HG03045 (cell line): ENCODE data around the gene GUCY2D.
"Not testable (repeated sequence)": the region's sequence is repeated elsewhere in the genome, so short reads cannot be mapped to it uniquely, and the experiment has no call there.

ENCODE experiments used
- ATAC-seq: cut with Tn5 transposase; IDR thresholded peaks from one replicate; pipeline ENCODE4 v1.9.1; 2021; ENCODE audit warnings: mild to moderate bottlenecking, moderate library complexity; ENCODE audit not compliant: unreplicated experiment

Gene GUCY2D

GRCh38 chr17:8001976-8002720, at the start of gene GUCY2D:
Gene GUCY2D (plus strand): TSS chr17:8002615. CDS start chr17:8003048, 433 bp downstream.
- ATAC-seq, result no peak

- not testable (repeated sequence) for ATAC-seq
Measured at GRCh38 chr17:7953266-7953665, 49.1 kb upstream of the GUCY2D start.

- ATAC-seq, result no peak
Measured at GRCh38 chr17:7955414-7956227, 46.8 kb upstream of the GUCY2D start.

GRCh38 chr17:7956228-7956965, 46.0 kb upstream of the GUCY2D start:
- ATAC-seq, result no peak

- no peak for ATAC-seq
Measured at GRCh38 chr17:7959503-7960253, 42.7 kb upstream of the GUCY2D start.

- ATAC-seq, result no peak
Measured at GRCh38 chr17:7961421-7961820, 41.0 kb upstream of the GUCY2D start.

GRCh38 chr17:7967751-7968150, 34.7 kb upstream of the GUCY2D start:
- ATAC-seq, result no peak

GRCh38 chr17:7969433-7969832, 33.0 kb upstream of the GUCY2D start:
- ATAC-seq, result no peak

GRCh38 chr17:7971651-7972050, 30.8 kb upstream of the GUCY2D start:
- no peak for ATAC-seq

GRCh38 chr17:7972131-7972785, 30.2 kb upstream of the GUCY2D start:
- no peak for ATAC-seq

- no peak for ATAC-seq
Measured at GRCh38 chr17:7974638-7975131, 27.7 kb upstream of the GUCY2D start.

GRCh38 chr17:7977039-7977438, 25.4 kb upstream of the GUCY2D start:
- no peak for ATAC-seq

- no peak for ATAC-seq
Measured at GRCh38 chr17:7977805-7978204, 24.6 kb upstream of the GUCY2D start.

- no peak for ATAC-seq
Measured at GRCh38 chr17:7982173-7982572, 20.2 kb upstream of the GUCY2D start.

- no peak for ATAC-seq
Measured at GRCh38 chr17:7982666-7983065, 19.7 kb upstream of the GUCY2D start.

- ATAC-seq, result no peak
Measured at GRCh38 chr17:7984904-7985303, 17.5 kb upstream of the GUCY2D start.

- ATAC-seq, result no peak
Measured at GRCh38 chr17:7987112-7987893, 15.1 kb upstream of the GUCY2D start.

- ATAC-seq, result no peak
Measured at GRCh38 chr17:7988750-7989178, 13.7 kb upstream of the GUCY2D start.
